HG03520 (cell line): Measurements from ENCODE around the gene CACNG3.
"Not testable (repeated sequence)": the region's sequence is repeated elsewhere in the genome, so short reads cannot be mapped to it uniquely, and the experiment has no call there.

ENCODE experiments used
- ATAC-seq: cut with Tn5 transposase; IDR thresholded peaks from one replicate; pipeline ENCODE4 v1.9.1; 2021; ENCODE audit warnings: mild to moderate bottlenecking, moderate library complexity; ENCODE audit not compliant: unreplicated experiment

The CACNG3 gene

DNA sequence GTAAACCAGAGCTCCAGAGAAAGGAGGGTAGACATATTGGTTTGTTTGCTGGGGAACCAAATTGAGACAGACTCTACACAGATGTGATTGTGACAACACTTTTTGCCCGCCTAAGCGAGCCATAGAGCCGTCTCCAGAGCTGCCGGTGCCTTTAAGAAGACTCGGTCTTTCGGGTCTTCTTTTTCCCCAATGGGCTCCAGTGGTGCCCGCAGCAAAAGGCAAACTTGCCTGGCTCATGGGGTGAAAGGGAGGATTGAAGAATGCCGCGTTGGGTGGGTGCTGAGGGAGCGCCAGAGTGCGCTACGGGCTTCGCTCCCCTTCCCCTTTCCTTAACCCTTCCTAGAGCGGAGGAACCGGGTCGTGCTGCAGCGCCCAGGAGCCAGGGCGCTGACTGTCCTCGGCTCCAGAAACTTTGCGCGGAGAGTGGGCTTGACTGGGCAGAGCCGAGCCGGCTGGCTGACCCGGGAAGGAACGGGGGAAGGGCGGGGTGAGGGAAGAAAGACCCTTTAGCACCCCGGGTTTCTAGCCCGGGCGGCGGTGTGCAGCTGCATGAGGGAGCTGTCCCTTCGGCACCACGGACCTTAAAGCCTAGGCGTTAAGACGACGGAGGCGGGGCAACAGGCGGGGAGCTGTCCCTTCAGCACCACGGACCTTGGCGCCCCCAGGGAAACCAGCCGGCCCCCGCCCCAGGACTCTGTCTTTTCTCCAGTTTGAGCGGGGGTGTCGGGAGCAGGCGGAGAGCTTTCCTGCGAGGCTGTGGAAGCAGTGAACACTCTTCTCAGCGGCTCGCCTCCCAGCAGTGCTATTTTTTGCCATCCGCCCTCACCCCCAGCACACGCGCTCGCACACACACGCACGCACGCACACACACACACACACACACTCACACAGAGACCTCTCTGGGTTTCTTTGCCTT, at the start of gene CACNG3:
TSS of gene CACNG3 (plus strand) at position 880 of the 916 bp plus-strand sequence. CDS start 420 bp downstream, outside the sequence.
- ATAC-seq, result no peak

GRCh38 chr16:24206926-24207325, 49.2 kb upstream of the CACNG3 start:
- no peak for ATAC-seq

DNA sequence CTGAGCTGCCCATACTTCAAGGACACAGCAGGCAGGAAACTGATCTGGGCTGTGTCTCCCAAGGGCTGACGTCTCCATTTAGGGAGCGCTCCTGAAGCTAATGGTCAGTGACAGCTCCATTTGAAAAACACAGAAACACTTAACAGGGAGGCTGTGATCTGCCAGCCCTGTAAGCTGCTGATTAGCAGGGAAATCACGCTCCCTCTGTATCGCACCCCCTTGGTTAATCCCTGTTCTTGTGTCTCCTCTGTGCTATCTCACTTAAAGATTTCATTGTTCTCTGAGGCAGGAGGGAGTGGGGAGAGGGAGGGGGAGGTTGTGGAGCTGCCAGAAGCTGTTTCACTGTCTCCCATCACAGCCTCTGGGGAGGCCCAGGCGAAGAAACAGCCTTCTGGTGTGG, 47.4 kb upstream of the CACNG3 start:
- ATAC-seq, result no peak

- ATAC-seq, result no peak
Measured at GRCh38 chr16:24214992-24215391, 41.1 kb upstream of the CACNG3 start.

DNA sequence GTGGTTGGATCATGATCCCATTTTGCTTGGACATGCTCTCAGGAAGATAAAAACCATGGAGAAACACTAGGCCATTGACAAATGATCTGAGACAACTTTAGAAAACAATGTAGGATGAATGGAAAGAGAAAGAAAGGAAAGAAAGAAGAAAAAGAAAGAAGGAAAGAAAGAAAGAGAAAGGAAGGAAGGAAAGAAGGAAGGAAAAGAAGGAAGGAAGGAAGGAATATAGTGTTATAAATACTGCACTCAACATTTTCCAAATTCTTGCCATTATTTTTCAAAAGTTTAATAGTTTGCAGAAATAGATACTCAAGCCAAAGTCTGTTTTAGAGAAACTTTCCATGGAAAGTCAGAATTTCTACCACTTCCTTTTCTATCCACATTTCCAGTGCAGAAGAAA, 39.2 kb upstream of the CACNG3 start:
- ATAC-seq, result no peak

- ATAC-seq, result no peak
Measured at GRCh38 chr16:24217461-24217860, 38.7 kb upstream of the CACNG3 start.

GRCh38 chr16:24218299-24218698, 37.8 kb upstream of the CACNG3 start:
- ATAC-seq, result no peak

DNA sequence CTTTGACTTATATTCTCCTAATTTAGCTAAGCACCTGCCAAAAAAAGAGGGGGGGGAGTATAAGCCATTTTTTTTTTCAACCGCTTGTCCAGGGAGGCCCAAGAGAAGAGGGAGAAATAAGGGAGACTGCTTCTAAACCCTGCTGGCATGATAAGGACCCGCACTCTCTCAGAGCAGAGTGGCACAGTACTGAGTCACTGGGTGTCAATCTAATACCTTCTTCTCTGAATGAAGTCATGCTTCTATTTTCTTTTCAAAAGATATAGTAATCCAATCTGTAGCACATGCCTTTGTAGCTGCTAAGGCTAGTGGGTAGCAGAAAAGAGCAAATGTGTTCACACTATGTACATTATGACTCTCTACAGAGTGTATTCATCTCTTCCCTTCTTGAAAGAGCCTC, 34.9 kb upstream of the CACNG3 start:
- no peak for ATAC-seq

- ATAC-seq, result no peak
Measured at GRCh38 chr16:24228514-24228913, 27.6 kb upstream of the CACNG3 start.

GRCh38 chr16:24232936-24233335, 23.2 kb upstream of the CACNG3 start:
- no peak for ATAC-seq

GRCh38 chr16:24234737-24235136, 21.4 kb upstream of the CACNG3 start:
- ATAC-seq, result no peak

DNA sequence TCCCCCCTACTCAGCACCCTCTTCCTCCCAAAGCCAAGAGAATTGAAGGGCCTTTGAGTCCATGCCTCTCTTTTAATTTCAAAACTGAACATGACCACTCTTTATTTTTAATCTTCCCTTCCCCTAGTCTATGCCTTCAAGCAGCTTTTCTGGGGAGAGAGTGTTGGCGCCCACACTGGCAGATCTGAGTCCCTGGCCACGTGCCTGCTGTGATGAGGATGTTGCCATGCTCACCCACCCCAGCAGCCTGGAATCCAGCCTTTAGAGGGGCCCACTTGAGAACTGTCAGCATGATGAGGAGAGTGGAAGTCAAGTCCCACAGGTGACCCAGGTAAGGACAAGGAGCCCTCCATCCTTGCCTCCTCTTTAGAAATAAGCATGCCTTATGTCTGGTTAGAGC, 20.3 kb upstream of the CACNG3 start:
- ATAC-seq, result no peak

DNA sequence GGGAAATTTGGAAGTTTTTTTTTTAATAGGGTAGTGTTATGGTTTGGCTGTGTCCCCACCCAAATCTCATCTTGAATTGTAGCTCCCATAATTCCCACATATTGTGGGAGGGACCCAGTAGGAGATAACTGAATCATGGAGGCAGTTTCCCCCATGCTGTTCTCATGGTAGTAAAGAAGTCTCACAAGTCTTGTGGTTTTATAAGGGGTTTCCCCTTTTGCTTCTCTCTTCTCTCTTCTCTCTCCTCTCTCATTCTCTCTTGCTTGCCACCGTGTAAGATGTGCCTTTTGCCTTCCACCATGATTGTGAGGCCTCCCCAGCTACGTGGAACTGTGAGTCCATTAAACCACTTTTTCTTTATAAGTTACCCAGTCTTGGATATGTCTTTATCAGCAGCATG, 17.3 kb upstream of the CACNG3 start:
- ATAC-seq, result not testable (repeated sequence)

- ATAC-seq, result no peak
Measured at GRCh38 chr16:24246911-24247607, 9.1 kb upstream of the CACNG3 start.

- no peak for ATAC-seq
Measured at GRCh38 chr16:24253192-24253591, 2.9 kb upstream of the CACNG3 start.

DNA sequence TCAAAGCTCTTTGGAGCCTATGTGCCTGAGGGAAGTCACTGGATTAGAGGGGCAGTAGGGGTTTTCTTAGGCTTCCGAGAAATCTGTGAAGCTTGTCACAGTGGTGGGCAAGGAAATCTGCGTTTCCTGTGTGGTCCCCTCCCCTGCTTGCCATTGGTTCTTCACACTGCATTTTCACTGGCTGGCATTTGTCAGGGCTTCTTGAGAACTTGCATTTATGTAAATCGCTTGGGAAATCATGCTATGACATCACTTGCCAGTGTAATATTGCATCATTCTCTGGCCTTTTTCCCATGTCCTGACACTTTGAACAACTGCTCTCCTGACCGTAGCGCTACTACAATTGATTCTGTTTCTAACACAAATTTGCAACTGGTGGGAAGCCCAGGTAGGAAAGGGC, 1.8 kb downstream of the CACNG3 start:
- ATAC-seq, result no peak

DNA sequence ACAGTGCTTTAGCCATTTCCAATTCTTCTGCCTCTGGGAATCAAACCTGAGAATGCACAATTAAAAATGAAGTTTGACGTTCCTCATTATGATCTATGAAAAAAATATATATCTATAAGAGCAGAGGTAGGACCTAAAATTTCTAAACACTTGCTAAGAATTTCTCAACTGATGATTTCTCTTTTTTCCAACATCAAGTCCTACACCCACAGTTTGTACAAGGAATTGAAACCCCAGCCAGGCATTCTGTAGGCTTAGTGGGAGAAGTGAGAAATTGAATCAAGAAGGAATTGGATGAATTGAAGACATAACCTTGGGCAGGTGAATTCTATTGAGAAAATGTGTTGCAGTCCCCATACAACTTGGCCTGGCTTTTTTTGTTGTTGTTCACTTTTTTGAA, 2.7 kb downstream of the CACNG3 start:
- ATAC-seq, result no peak

- no peak for ATAC-seq
Measured at GRCh38 chr16:24262816-24263215, 6.7 kb downstream of the CACNG3 start.

DNA sequence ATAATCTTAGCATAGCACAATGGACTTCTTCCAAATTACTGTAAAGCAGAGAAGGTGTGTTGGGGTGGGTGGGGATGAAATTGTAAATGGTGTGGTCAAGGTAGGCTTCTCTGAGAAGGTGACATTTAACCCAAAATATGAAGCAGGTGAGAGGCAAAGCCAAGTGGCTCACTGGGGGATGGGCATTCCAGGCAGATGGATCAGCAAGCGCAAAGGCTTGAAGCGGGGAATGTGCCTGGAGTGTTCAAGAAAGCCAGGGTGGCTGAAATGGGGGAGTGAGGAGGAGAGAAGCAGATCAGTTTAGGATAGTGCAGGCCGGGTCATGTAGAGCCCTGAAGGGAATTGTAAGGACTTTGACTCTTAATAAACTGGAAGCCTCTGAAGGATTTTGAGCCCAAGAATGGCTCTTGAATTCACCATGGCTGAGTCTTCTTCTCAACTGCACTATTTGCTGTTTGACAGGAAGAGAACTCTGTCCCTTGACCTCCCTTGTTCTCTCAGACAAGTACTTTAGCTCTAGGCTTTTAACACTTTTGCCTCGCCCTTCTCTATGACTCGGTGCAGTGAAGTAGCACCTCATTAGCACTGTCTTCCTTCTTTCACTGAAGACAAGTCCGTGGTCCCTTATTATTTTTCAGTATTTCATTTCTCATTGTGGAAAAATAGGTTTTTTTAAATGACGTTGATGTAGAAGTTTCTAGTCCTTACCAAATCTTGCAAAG, 14.7 kb downstream of the CACNG3 start:
- no peak for ATAC-seq

GRCh38 chr16:24272379-24272778, 16.2 kb downstream of the CACNG3 start:
- no peak for ATAC-seq

GRCh38 chr16:24273508-24274182, 17.5 kb downstream of the CACNG3 start:
- no peak for ATAC-seq
